ENCODE measurements around the gene ARIH1. TPM values are rescaled to one million over a fixed set of nuclear protein-coding genes. Genes with fewer than 3 reads are reported as not detected.

ARIH1 gene
- total and polyA plus RNA-seq, 2 of the 8 experiments (the other 6 are each of a cell fraction or from before 2014, with no cell fraction given), result 32.7 to 179 TPM

DNA sequence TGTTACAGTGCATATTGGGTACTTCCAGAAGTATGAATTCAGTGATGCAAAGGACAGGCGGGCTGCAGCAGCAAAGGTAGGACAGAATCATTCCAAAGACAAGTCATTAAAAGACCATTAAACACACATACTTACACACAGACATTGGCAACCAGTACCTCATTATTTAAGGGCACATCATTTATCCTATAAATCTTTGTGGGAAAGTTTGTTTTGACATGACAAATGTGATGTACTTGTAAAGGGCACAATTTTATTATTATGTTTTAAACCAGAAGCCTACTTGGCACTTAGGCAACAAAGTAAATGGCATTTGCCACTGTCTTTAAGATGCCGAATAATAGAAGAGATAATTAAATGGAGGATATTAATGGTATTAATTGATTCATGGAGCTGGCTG lies 22.7 kb downstream of the ARIH1 start:
- H3K14ac ChIP-seq (ENCODE audit: insufficient read length), result no peak overlapping the region
- no peak for DNase-seq (ENCODE audit: low read depth in 1 of 2, low spot score in 2 of 2)
- H4K8ac ChIP-seq (ENCODE audit: extremely low read depth, insufficient read depth, low read length), result no peak overlapping the region
- no peak overlapping the region for H3K4me3 ChIP-seq (ENCODE audit: extremely low read depth in 1 of 4, insufficient read depth in 2 of 4, low read depth in 3 of 4, low read length in 4 of 4)
- no peak for FAIRE-seq
- H3K79me1 ChIP-seq (ENCODE audit: low read depth, low read length), result peaks cover 8% of the 10 kb centered on the region
- H3K9ac ChIP-seq (replicated peaks in 1 of 4; ENCODE audit: extremely low read depth in 1 of 4, low read depth in 3 of 4, low read length in 3 of 4), result no peak overlapping the region
- H2AK5ac ChIP-seq (ENCODE audit: low read depth, low read length), result no peak overlapping the region
- no peaks in the 10 kb centered on the region for H3K27me3 ChIP-seq (replicated peaks in 1 of 4; ENCODE audit: control insufficient read depth in 3 of 4, extremely low read depth in 1 of 4, insufficient read depth in 3 of 4, low read length in 3 of 4)
- no peak overlapping the region for H3K27ac ChIP-seq (ENCODE audit: low read depth, low read length)
- H2AFZ ChIP-seq (ENCODE audit: low read length), result no peak overlapping the region
- no peak overlapping the region for H3K4ac ChIP-seq (replicated peaks; ENCODE audit: insufficient read length, low read depth, low read length)
- H2BK20ac ChIP-seq (ENCODE audit: low read length), result no peak overlapping the region
- no peak for TF ChIP-seq RNF2 (IDR thresholded peaks at IDR 0.05; ENCODE audit: borderline replicate concordance, low read depth, low read length, missing control alignments, poor library complexity, severe bottlenecking)
- TF ChIP-seq SAP30 (IDR thresholded peaks at IDR 0.05; ENCODE audit: insufficient read depth, insufficient replicate concordance, low read length), result no peak
- TF ChIP-seq TEAD4 (IDR thresholded peaks at IDR 0.05; ENCODE audit: low read depth, low read length), result no peak
- TF ChIP-seq NANOG (IDR thresholded peaks at IDR 0.05; ENCODE audit: insufficient read depth, low read depth, low read length, poor library complexity, severe bottlenecking), result no peak
- no peak for TF ChIP-seq MAFK (IDR thresholded peaks at IDR 0.05; ENCODE audit: low read depth, low read length)
- TF ChIP-seq CHD2 (IDR thresholded peaks at IDR 0.05; ENCODE audit: low read length), result no peak
- TF ChIP-seq GABPA (IDR thresholded peaks at IDR 0.05; ENCODE audit: borderline replicate concordance, insufficient read depth, low read length), result no peak
- no peak for TF ChIP-seq HDAC6 (IDR thresholded peaks at IDR 0.05; ENCODE audit: low read depth, low read length)
- no peak for TF ChIP-seq ZNF274 (IDR thresholded peaks at IDR 0.05; ENCODE audit: borderline replicate concordance, extremely low read depth, low read length)
- no peak for TF ChIP-seq SIX5 (IDR thresholded peaks at IDR 0.05; ENCODE audit: low read depth, low read length)
- TF ChIP-seq, protein P1, sequence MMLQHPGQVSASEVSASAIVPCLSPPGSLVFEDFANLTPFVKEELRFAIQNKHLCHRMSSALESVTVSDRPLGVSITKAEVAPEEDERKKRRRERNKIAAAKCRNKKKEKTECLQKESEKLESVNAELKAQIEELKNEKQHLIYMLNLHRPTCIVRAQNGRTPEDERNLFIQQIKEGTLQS (IDR thresholded peaks at IDR 0.05; ENCODE audit: insufficient read depth, low read depth, low read length), result no peak
- TF ChIP-seq, protein P2, sequence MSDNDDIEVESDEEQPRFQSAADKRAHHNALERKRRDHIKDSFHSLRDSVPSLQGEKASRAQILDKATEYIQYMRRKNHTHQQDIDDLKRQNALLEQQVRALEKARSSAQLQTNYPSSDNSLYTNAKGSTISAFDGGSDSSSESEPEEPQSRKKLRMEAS (IDR thresholded peaks at IDR 0.05), result no peak
- no peak overlapping the region for H4K5ac ChIP-seq (ENCODE audit: insufficient read length, low read depth, low read length)
- no peaks in the 10 kb centered on the region for H3K9me3 ChIP-seq (ENCODE audit: insufficient read depth in 2 of 2, low read depth in 1 of 2, low read length in 1 of 2)
- no peak overlapping the region for H3K23ac ChIP-seq (ENCODE audit: insufficient read length)
- no peak overlapping the region for H4K91ac ChIP-seq (replicated peaks; ENCODE audit: insufficient read length, low read length)
- H2BK12ac ChIP-seq (ENCODE audit: low read depth, low read length), result no peak overlapping the region
- H3K36me3 ChIP-seq (ENCODE audit: control insufficient read depth in 2 of 4, insufficient read depth in 4 of 4, low read length in 3 of 4), result no peaks in the 10 kb centered on the region; a peak in 1 of 8 replicates
- no peak overlapping the region for H2BK15ac ChIP-seq (ENCODE audit: low read length)
- POLR2A ChIA-PET (ENCODE audit: partially characterized antibody), result interaction anchor here (2.1 kb wide), 1 partner anchor 23 kb away, joined by 5 read pairs; the partner anchor contains the start of gene ARIH1
- no peak overlapping the region for H2BK5ac ChIP-seq (ENCODE audit: low read depth, low read length)
- H3K4me1 ChIP-seq (replicated peaks in 1 of 4; ENCODE audit: control insufficient read depth in 3 of 4, insufficient read depth in 4 of 4, low read length in 3 of 4), result peaks cover 0 to 2% (median 0%) of the 10 kb centered on the region in 4 experiments; a peak in 1 of 7 replicates
- no peak overlapping the region for H3K4me2 ChIP-seq (ENCODE audit: insufficient read depth in 1 of 2, low read depth in 2 of 2, low read length in 2 of 2)
- H2BK120ac ChIP-seq (replicated peaks; ENCODE audit: low read depth, low read length), result no peak overlapping the region
- peaks cover 15 to 16% of the 10 kb centered on the region in 2 experiments for H4K20me1 ChIP-seq (replicated peaks in 1 of 2; ENCODE audit: control insufficient read depth in 1 of 2, insufficient read depth in 2 of 2, low read length in 2 of 2)
- no peaks in the 10 kb centered on the region for H3K23me2 ChIP-seq (ENCODE audit: low read depth, low read length)
- H3K79me2 ChIP-seq (ENCODE audit: control insufficient read depth in 1 of 2, insufficient read depth in 2 of 2, low read length in 2 of 2), result peaks cover 14 to 96% of the 10 kb centered on the region in 2 experiments; a peak in 3 of 4 replicates
- no peak overlapping the region for H3K56ac ChIP-seq (replicated peaks; ENCODE audit: insufficient read length, low read depth, low read length)
- 86% methylated on average over 2 of the region's 2 CpGs; no CpG with 5 or more reads in 1 of the 2 experiments for WGBS, 2 experiments (ENCODE audit: extremely low coverage in 1 of 2, insufficient coverage in 1 of 2, insufficient read length in 1 of 2, insufficient replicate concordance in 2 of 2, low coverage in 1 of 2, low lambda C conversion rate in 2 of 2, missing lambda C conversion rate in 1 of 2)
- CTCF ChIA-PET (ENCODE audit: partially characterized antibody), result no interaction called here
- no peak overlapping the region for H3K18ac ChIP-seq (ENCODE audit: extremely low read depth, low read length)
